ENCODE data around the gene NIP7. TPM values are rescaled to one million over a fixed set of nuclear protein-coding genes. Genes with fewer than 3 reads are reported as not detected.

NIP7 gene
- total and polyA plus RNA-seq, 4 donors = 14.5 to 23.2 (median 17.0) TPM

DNA sequence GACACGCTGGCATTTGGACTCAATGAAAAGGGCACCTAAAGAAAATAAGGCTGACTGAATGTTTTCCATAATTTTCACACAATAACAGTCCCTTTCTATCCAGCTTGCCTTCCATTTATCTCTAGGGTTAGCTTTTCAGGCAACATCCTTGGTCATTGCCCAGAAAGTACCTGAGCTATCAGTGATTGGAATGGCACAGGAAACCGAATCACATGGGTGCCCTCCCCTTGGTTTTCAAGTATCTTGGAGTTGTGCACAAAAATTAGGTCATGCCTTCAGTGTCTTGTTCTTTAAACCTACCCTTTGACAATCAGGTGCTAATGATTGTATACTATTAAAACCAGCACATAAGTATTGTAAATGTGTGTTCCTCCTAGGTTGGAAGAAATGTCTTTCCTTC, 31.7 kb upstream of the NIP7 start:
- peaks cover 0 to 5% (median 4%) of the 10 kb centered on the region in 5 donors for H3K4me1 ChIP-seq (ENCODE audit: control insufficient read depth in 5 of 5, insufficient read depth in 5 of 5, low read length in 5 of 5)
- no peak overlapping the region for H3K27ac ChIP-seq (ENCODE audit: low read depth in 1 of 2, low read length in 1 of 2)
- TF ChIP-seq, protein P1, sequence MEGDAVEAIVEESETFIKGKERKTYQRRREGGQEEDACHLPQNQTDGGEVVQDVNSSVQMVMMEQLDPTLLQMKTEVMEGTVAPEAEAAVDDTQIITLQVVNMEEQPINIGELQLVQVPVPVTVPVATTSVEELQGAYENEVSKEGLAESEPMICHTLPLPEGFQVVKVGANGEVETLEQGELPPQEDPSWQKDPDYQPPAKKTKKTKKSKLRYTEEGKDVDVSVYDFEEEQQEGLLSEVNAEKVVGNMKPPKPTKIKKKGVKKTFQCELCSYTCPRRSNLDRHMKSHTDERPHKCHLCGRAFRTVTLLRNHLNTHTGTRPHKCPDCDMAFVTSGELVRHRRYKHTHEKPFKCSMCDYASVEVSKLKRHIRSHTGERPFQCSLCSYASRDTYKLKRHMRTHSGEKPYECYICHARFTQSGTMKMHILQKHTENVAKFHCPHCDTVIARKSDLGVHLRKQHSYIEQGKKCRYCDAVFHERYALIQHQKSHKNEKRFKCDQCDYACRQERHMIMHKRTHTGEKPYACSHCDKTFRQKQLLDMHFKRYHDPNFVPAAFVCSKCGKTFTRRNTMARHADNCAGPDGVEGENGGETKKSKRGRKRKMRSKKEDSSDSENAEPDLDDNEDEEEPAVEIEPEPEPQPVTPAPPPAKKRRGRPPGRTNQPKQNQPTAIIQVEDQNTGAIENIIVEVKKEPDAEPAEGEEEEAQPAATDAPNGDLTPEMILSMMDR (IDR thresholded peaks at IDR 0.05; ENCODE audit: control extremely low read depth, extremely low read depth) = no peak
- no peaks in the 10 kb centered on the region for H3K27me3 ChIP-seq (ENCODE audit: control insufficient read depth in 3 of 3, insufficient read depth in 3 of 3, low read length in 2 of 3)
- DNase-seq (no peak), ATAC-seq (ENCODE audit: insufficient read depth, low FRiP score) (no peak)
- no peak overlapping the region for H3K9ac ChIP-seq (ENCODE audit: insufficient read depth in 1 of 2, low read length in 2 of 2)
- no peak overlapping the region for H3K4me3 ChIP-seq
- WGBS, 2 donors = 93 to 94% methylated on average over 2 of the region's 2 CpGs
- no peaks in the 10 kb centered on the region for H3K9me3 ChIP-seq (ENCODE audit: control insufficient read depth in 4 of 4, insufficient read depth in 3 of 4, low read length in 3 of 4)
- peaks cover 0 to 4% (median 3%) of the 10 kb centered on the region in 4 donors for H3K36me3 ChIP-seq (ENCODE audit: control insufficient read depth in 4 of 4, insufficient read depth in 4 of 4, low read length in 4 of 4)

DNA sequence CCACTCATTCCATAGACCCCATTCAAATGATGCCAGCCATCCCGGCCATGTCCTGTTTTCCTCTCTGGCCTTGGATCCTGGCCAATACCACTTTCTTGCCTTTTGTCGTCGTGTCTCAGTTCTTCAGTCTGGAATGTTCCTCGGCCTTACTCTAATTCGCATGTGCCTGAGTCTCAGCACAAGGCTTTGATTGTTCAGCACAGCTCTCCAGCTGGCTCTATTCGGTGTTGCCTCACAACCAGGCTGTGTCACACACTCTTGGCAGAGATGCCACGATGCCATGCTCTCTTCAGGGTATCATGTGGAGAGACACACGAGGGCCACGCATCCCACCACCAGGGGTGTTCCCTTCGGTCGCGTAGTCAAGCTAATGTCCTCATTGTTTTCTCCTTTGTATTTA, 30.3 kb upstream of the NIP7 start:
- TF ChIP-seq, protein P1 (IDR thresholded peaks at IDR 0.05; ENCODE audit: control extremely low read depth, extremely low read depth) = no peak

DNA sequence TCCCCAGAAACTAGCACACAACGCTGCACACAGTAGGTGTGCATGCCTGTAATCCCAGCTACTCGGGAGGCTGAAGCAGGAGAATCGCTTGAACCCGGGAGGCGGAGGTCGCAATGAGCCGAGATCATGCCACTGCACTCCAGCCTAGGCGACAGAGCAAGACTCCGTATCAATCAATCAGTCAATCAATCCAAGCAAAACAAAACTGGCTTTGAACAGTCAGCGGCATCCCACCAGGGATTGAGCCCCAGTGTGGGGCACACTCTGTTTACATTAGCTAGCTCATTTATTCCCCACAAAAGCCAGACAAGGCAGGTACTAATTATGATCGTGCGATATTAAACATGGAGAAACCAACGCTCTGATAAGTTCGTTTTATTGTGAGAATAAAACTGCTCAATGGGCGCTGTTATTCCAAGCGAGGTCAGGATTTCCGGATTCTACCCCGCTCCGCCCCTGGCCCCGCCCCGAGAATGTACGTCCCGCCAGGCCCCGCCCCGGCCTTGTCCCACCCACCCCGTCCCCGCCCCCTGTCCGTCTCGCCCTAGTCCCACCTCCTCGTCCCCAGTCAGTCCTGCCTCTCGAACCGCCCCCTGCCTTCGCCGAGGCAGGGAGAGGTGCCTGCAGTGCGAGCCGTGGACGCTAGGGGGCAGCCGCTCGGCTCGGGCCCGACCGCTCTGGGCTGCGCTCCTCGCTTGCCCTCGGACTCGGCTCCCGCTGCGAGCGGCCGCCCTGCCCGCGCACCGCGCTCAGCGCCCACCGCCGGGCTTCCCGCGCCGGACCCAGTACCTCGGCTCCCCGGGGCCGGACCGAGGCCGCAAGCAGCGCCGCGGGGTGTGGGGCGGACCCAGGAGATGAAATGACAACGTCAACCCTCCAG, 28.7 kb upstream of the NIP7 start, which contains the start of gene VPS4A:
TSS of gene VPS4A (plus strand) at position 698 of the 880 bp plus-strand sequence. CDS start at position 860, 162 bp downstream.
- H3K9ac ChIP-seq (ENCODE audit: insufficient read depth in 1 of 2, low read length in 2 of 2) = peak within 1 kb of the TSS; percentile 47 to 80
- TF ChIP-seq, protein P1 (IDR thresholded peaks at IDR 0.05; ENCODE audit: control extremely low read depth, extremely low read depth) = peak; percentile 97
- H3K4me1 ChIP-seq (ENCODE audit: control insufficient read depth in 5 of 5, insufficient read depth in 5 of 5, low read length in 5 of 5) = peaks cover 0 to 5% (median 4%) of the 10 kb centered on the region in 5 donors
- H3K9me3 ChIP-seq (ENCODE audit: control insufficient read depth in 4 of 4, insufficient read depth in 3 of 4, low read length in 3 of 4) = no peaks in the 10 kb centered on the region
- WGBS, 2 donors = 9% methylated on average over 65 to 70 of the region's 70 CpGs
- H3K4me3 ChIP-seq = peak within 1 kb of the TSS; percentile 95
- H3K27me3 ChIP-seq (ENCODE audit: control insufficient read depth in 3 of 3, insufficient read depth in 3 of 3, low read length in 2 of 3) = no peaks in the 10 kb centered on the region
- H3K27ac ChIP-seq (ENCODE audit: low read depth in 1 of 2, low read length in 1 of 2) = peak within 1 kb of the TSS; percentile 91 to 95
- peak; percentile 97 to 98 (median 98) for DNase-seq
- peak; percentile 100 for ATAC-seq (ENCODE audit: insufficient read depth, low FRiP score)
- peaks cover 0 to 16% (median 10%) of the 10 kb centered on the region in 4 donors for H3K36me3 ChIP-seq (ENCODE audit: control insufficient read depth in 4 of 4, insufficient read depth in 4 of 4, low read length in 4 of 4)

More for the DNA sequence above, 30.3 kb upstream of the NIP7 start:
- H3K9me3 ChIP-seq (ENCODE audit: control insufficient read depth in 4 of 4, insufficient read depth in 3 of 4, low read length in 3 of 4) = no peaks in the 10 kb centered on the region
- H3K4me3 ChIP-seq = no peak overlapping the region
- peaks cover under 1 to 11% (median 4%) of the 10 kb centered on the region in 4 donors for H3K36me3 ChIP-seq (ENCODE audit: control insufficient read depth in 4 of 4, insufficient read depth in 4 of 4, low read length in 4 of 4)
- H3K9ac ChIP-seq (ENCODE audit: insufficient read depth in 1 of 2, low read length in 2 of 2) = no peak overlapping the region
- no peaks in the 10 kb centered on the region for H3K27me3 ChIP-seq (ENCODE audit: control insufficient read depth in 3 of 3, insufficient read depth in 3 of 3, low read length in 2 of 3)
- no peak overlapping the region for H3K27ac ChIP-seq (ENCODE audit: low read depth in 1 of 2, low read length in 1 of 2)
- peak in 2 of 3 donors; percentile 20 to 26 for DNase-seq
- H3K4me1 ChIP-seq (ENCODE audit: control insufficient read depth in 5 of 5, insufficient read depth in 5 of 5, low read length in 5 of 5) = peaks cover 0 to 5% (median 4%) of the 10 kb centered on the region in 5 donors
- no peak for ATAC-seq (ENCODE audit: insufficient read depth, low FRiP score)
- 78 to 82% methylated on average over 12 of the region's 12 CpGs for WGBS, 2 donors
